ENCODE results near the gene TM9SF1.
A peak's percentile ranks its signal among the peaks of the same experiment; 100 is the strongest.

The TM9SF1 gene

DNA sequence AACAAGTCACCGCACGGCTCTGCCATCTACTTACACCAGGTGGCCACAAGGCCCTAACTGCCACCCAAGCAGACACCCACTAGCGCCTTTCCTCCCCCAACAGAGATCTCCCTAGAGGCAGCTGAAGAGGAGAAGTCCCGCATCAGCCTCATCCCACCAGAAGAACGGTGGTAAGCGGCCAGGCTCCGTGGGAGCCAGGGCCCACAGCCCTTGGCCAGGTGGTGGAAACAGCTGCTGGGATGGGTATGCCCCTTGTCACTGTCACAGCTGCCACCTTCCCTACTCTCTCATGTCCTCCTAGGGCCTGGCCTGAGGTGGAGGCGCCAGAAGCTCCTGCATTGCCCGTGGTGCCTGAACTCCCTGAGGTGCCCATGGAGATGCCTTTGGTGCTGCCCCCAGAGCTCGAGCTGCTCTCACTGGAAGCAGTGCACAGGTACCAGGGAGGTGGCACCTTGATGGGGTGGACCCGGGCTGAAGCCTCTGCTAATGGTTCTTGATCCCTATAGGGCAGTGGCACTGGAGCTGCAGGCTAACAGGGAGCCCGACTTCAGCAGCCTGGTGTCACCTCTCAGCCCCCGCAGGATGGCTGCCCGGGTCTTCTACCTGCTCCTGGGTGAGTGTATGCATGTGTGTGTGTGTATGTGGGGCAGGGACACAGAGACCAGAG, 15.8 kb downstream of the TM9SF1 start:
- no peak for DNase-seq (ENCODE audit: low read depth in 2 of 2)

- DNase-seq (ENCODE audit: low read depth in 2 of 2): no peak
Observed at GRCh38 chr14:24178399-24179178, 16.7 kb downstream of the TM9SF1 start.

- DNase-seq (ENCODE audit: low read depth in 2 of 2): no peak
Observed at GRCh38 chr14:24177891-24178290, 17.4 kb downstream of the TM9SF1 start.

GRCh38 chr14:24177041-24177825, 18.0 kb downstream of the TM9SF1 start:
- DNase-seq (ENCODE audit: low read depth in 2 of 2): no peak

- no peak for DNase-seq (ENCODE audit: low read depth in 2 of 2)
Observed at GRCh38 chr14:24176599-24176998, 18.6 kb downstream of the TM9SF1 start.

GRCh38 chr14:24172871-24173281, 22.4 kb downstream of the TM9SF1 start:
- DNase-seq (ENCODE audit: low read depth in 2 of 2): no peak

- no peak for DNase-seq (ENCODE audit: low read depth in 2 of 2)
Observed at GRCh38 chr14:24172261-24172860, 22.9 kb downstream of the TM9SF1 start.

GRCh38 chr14:24171422-24172260, 23.6 kb downstream of the TM9SF1 start, which contains the start of gene REC8:
TSS of gene REC8 (plus strand) at chr14:24172080. CDS start at chr14:24172553, 473 bp downstream.
- peak in 1 of 2 donors; percentile 58 for DNase-seq (ENCODE audit: low read depth in 2 of 2)

GRCh38 chr14:24167469-24168114, 27.6 kb downstream of the TM9SF1 start:
- no peak for DNase-seq (ENCODE audit: low read depth in 2 of 2)

DNA sequence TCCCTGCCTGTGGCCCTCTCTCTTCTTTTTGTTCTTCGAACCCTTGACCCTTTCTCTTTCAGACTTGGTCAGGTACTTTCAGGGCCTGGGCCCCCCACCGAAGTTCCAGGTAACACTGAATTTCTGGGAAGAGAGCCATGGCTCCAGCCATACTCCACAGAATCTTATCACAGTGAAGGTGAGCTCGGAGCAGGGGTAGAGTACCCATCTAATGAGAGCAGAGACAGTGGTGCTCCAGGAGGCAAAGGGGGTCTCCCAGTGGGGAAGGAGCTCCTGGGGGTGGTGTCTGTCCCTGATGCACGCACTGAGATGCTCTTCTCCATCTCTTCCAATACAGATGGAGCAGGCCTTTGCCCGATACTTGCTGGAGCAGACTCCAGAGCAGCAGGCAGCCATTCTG, 29.5 kb downstream of the TM9SF1 start:
- no peak for DNase-seq (ENCODE audit: low read depth in 2 of 2)

GRCh38 chr14:24164518-24164991, 30.7 kb downstream of the TM9SF1 start:
- no peak for DNase-seq (ENCODE audit: low read depth in 2 of 2)

DNA sequence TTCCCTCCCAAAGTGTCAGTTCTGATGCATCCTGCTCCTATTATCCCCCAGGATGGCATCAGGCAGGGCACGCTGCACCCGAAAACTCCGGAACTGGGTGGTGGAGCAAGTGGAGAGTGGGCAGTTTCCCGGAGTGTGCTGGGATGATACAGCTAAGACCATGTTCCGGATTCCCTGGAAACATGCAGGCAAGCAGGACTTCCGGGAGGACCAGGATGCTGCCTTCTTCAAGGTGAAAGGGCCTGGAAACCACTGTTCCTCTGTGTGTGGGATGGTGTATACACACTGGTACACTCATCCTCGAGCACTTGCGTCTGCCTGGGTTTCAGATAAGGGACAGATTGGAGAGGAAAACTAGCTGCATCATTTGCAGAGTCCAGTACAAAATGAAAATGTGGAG, 33.1 kb downstream of the TM9SF1 start:
- DNase-seq (ENCODE audit: low read depth in 2 of 2): no peak

GRCh38 chr14:24160850-24161804, 34.1 kb downstream of the TM9SF1 start, which contains the start of gene IRF9:
TSS of gene IRF9 (plus strand) at chr14:24161265. CDS start at chr14:24162145, 880 bp downstream.
- peak; percentile 95 to 99 for DNase-seq (ENCODE audit: low read depth in 2 of 2)

DNA sequence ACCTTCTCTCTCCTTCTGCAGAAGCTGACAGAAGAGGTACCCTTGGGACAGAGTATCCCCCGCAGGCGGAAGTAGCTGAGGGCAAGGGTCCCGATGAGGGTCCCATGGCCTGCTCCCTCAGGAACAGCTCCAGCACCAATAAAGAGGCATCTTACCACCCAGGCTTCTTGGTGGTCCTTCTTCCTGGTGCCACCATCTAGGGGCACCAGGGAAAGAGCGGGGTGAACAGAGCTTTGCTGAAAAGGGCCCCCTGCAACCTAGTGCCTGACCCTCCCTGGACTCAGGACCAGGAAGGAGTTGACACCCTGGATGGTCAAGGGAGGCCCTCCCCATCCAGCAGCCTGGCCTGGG, 34.8 kb downstream of the TM9SF1 start:
- no peak for DNase-seq (ENCODE audit: low read depth in 2 of 2)

- no peak for DNase-seq (ENCODE audit: low read depth in 2 of 2)
Observed at GRCh38 chr14:24159777-24160498, 35.3 kb downstream of the TM9SF1 start.

DNA sequence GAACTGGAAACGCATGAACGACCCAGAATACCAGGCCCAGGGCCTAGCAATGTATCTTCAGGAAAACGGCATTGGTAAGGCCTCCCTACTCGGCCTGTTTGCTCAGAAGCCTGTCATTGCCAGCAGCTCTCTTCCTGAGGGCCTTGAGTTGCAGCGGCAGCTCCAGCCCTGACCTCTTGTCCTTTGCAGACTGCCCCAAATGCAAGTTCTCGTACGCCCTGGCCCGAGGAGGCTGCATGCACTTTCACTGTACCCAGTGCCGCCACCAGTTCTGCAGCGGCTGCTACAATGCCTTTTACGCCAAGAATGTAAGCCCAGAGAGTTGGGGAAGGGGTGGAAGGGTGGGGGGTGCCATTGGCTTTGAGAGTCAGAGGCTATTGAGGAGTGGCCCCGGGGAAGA, 37.9 kb downstream of the TM9SF1 start:
- no peak for DNase-seq (ENCODE audit: low read depth in 2 of 2)

DNA sequence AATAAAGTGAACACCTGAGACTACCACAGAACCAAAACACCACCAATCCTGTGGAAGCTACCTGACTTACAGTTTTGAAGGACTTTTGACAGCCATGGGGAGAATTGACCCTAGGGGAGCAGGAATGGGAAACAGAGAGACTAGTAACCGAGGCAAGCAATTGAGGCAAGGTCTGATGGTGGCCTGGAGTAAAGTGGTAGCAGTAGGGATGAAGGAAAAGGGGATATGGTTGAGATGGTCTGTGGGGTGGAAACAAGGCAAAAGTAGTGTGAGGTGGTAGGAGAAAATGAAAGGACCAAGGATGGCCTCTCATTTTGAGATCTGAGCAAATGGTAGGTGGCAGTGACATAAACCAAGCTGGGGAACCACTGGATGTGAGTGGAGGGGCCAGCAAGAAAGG, 38.4 kb downstream of the TM9SF1 start:
- no peak for DNase-seq (ENCODE audit: low read depth in 2 of 2)

DNA sequence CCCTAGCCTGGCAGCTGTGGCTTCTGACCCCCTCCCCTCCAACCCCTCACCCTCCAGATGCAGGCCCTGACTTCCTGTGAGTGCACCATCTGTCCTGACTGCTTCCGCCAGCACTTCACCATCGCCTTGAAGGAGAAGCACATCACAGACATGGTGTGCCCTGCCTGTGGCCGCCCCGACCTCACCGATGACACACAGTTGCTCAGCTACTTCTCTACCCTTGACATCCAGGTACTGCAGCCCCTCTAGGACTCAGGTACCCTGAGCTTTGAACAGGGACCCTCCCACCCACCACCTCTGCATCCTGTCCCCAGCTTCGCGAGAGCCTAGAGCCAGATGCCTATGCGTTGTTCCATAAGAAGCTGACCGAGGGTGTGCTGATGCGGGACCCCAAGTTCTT, 40.1 kb downstream of the TM9SF1 start:
- no peak for DNase-seq (ENCODE audit: low read depth in 2 of 2)
